GM21786 (cell line): Measurements from ENCODE around the gene AKT2.

ENCODE experiments used
- ATAC-seq: cut with Tn5 transposase; IDR thresholded peaks from one replicate; pipeline ENCODE4 v1.9.1; 2021; ENCODE audit not compliant: unreplicated experiment

The AKT2 gene

GRCh38 chr19:40192758-40193586 lies 92.2 kb downstream of the AKT2 start:
- no peak for ATAC-seq

DNA sequence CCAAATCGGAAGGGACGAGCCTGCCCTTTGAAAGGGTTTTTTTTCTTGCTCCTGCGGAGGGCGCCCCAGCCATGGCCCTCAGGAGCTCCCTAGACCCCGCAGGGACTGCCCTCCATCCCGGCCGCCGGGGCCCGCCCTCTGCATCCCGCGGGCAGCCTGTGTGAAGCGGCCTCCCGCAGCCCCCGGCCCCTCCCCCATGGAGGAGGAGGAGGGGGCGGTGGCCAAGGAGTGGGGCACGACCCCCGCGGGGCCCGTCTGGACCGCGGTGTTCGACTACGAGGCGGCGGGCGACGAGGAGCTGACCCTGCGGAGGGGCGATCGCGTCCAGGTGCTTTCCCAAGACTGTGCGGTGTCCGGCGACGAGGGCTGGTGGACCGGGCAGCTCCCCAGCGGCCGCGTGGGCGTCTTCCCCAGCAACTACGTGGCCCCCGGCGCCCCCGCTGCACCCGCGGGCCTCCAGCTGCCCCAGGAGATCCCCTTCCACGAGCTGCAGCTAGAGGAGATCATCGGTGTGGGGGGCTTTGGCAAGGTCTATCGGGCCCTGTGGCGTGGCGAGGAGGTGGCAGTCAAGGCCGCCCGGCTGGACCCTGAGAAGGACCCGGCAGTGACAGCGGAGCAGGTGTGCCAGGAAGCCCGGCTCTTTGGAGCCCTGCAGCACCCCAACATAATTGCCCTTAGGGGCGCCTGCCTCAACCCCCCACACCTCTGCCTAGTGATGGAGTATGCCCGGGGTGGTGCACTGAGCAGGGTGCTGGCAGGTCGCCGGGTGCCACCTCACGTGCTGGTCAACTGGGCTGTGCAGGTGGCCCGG lies 93.1 kb downstream of the AKT2 start:
- ATAC-seq = peak; percentile 16

DNA sequence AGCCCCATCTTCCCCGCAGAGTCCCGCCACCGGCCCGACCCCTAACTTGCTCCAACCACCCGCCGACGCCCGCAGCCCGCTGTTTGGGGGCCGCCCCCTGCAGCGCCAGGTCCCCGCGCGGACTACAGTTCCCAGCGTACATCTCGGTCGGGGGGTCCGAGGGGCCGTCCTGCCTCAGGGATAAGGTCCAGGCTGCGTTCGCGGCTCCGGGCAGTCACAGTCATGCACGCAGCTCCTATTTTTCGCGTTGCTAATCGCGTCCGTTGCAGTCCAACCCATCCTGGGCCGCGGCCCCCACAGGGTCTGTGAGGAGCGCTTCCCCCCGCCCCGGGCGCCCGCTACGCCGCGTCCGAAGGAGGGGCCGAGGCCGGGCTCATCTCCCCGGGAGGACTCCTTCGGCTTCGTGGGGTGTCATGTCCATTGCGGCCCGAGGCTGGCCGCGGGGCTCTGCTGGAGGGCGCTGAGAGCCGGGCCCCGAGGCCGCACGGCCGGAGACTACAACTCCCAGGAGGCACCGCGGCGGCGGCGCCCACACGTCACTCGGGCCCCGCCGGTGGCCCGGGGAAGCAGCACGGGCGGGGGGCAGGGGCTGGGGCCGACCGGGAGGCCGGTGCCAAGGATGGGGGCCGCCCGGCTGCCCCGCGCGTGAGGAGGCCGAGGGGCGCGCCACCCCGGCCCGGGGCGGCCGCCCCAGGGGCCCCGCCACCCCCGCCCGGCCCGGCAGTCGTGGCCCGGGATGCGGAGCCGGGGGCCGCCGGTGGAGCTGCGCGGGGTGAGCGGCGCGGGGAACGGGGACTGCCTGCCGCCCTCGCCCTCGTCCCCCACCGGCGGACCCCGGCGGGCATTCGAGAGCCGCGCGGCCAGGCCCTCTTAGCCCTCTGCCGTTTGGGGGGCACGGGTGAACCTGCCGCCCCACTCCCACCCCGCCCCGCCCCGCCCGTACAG lies 94.0 kb downstream of the AKT2 start, which contains the start of gene MAP3K10:
Gene MAP3K10 (plus strand): TSS at position 536 of the 945 bp plus-strand sequence. CDS start 606 bp downstream, outside the sequence.
- ATAC-seq = peak; percentile 73

DNA sequence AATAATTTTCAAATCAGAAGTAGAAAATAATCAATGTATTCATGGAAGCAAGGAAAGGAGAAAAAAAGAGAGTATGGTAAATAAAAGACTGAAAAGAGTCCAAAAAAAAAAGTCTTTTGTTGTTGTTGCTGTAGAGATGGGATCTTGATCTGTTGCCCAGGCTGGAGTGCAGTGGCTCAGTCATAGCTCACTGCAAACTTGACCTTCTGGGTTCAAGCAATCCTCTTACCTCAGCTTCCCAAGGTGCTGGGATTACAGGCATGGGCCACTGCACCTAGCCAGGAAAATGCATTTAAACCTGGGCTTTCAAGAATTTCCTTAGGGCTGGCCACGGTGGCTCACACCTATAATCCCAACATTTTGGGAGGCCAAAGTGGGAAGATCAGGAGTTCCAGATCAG lies 100.9 kb downstream of the AKT2 start:
- no peak for ATAC-seq
